AG08396 (cell line): Measurements from ENCODE around the gene NFAM1.

Source experiments
- DNase-seq: peaks from one replicate; pipeline ENCODE4 v3.0.0; 2012; ENCODE audit warnings: low spot score, mixed read lengths

The NFAM1 gene

GRCh38 chr22:42358643-42359558, 73.3 kb downstream of the NFAM1 start:
- no peak for DNase-seq

- DNase-seq: no peak
These were observed 74.4 kb downstream of the NFAM1 start for GRCh38 chr22:42357634-42358296.

GRCh38 chr22:42357221-42357620, 75.0 kb downstream of the NFAM1 start:
- DNase-seq: no peak

- DNase-seq: no peak
These were observed 75.7 kb downstream of the NFAM1 start for GRCh38 chr22:42356533-42356932.

- no peak for DNase-seq
These were observed 78.1 kb downstream of the NFAM1 start for GRCh38 chr22:42353883-42354727.

- DNase-seq: no peak
These were observed 81.8 kb downstream of the NFAM1 start for GRCh38 chr22:42350373-42350772.

GRCh38 chr22:42347281-42347824, 84.8 kb downstream of the NFAM1 start:
- DNase-seq: no peak

- DNase-seq: no peak
These were observed 85.5 kb downstream of the NFAM1 start for GRCh38 chr22:42346722-42347121.

- DNase-seq: no peak
These were observed 86.7 kb downstream of the NFAM1 start for GRCh38 chr22:42345458-42345857.

GRCh38 chr22:42344361-42344905, 87.8 kb downstream of the NFAM1 start:
- peak; percentile 71 for DNase-seq

GRCh38 chr22:42343531-42344081, 88.6 kb downstream of the NFAM1 start:
- peak; percentile 63 for DNase-seq

GRCh38 chr22:42343121-42343454, 89.1 kb downstream of the NFAM1 start:
- DNase-seq: no peak

GRCh38 chr22:42342426-42343120, 89.6 kb downstream of the NFAM1 start:
- no peak for DNase-seq

GRCh38 chr22:42341779-42342178, 90.4 kb downstream of the NFAM1 start:
- DNase-seq: no peak

GRCh38 chr22:42340829-42341383, 91.3 kb downstream of the NFAM1 start:
- no peak for DNase-seq

- DNase-seq: no peak
These were observed 92.1 kb downstream of the NFAM1 start for GRCh38 chr22:42340150-42340549.

- no peak for DNase-seq
These were observed 93.7 kb downstream of the NFAM1 start for GRCh38 chr22:42338479-42338878.

GRCh38 chr22:42337356-42337755, 94.8 kb downstream of the NFAM1 start:
- DNase-seq: no peak

GRCh38 chr22:42336527-42337227, 95.5 kb downstream of the NFAM1 start:
- DNase-seq: no peak

GRCh38 chr22:42335839-42336378, 96.3 kb downstream of the NFAM1 start:
- no peak for DNase-seq
